IPS DF 6.9 (cell line): ENCODE measurements around the gene M6PR.
"Not testable (repeated sequence)": the region's sequence is repeated elsewhere in the genome, so short reads cannot be mapped to it uniquely, and the experiment has no call there.

Source experiments
- DNase-seq: peaks from one replicate; pipeline ENCODE4 v3.0.0-alpha.2; 2013; ENCODE audit warnings: low read depth, low spot score
- H3K27ac ChIP-seq: one replicate; pipeline ENCODE4 v1.5.1; 2013; ENCODE audit warnings: low read length, control low read depth
- H3K27me3 ChIP-seq: 2 replicates; pipeline ENCODE4 v1.6.1; 2013; ENCODE audit warnings: mild to moderate bottlenecking, low read length; ENCODE audit not compliant: control insufficient read depth, insufficient read depth
- H3K36me3 ChIP-seq: 2 replicates; pipeline ENCODE4 v1.6.1; 2013; ENCODE audit warnings: low read length; ENCODE audit not compliant: control insufficient read depth, insufficient read depth
- H3K4me1 ChIP-seq: 2 replicates; pipeline ENCODE4 v1.6.1; 2013; ENCODE audit warnings: low read length; ENCODE audit not compliant: control insufficient read depth, insufficient read depth
- H3K4me3 ChIP-seq: 2 replicates; pipeline ENCODE4 v1.5.1; 2013; ENCODE audit warnings: mild to moderate bottlenecking, low read length
- H3K9me3 ChIP-seq: 2 replicates; pipeline ENCODE4 v1.6.1; 2013; ENCODE audit warnings: low read length, inconsistent platforms; ENCODE audit not compliant: control insufficient read depth, insufficient read depth
- WGBS: extraction: QIAGEN DNeasy Blood & Tissue Kit; methylation state at CpG from one replicate; pipeline ENCODE4 v1.1.7; 2013; ENCODE audit warnings: mixed read lengths, missing lambda C conversion rate; ENCODE audit not compliant: insufficient read length, insufficient coverage; 5-methylcytosine and 5-hydroxymethylcytosine counted together

Gene M6PR

GRCh38 chr12:8912914-8913313 is 36.5 kb downstream of the M6PR start:
- Histone ChIP-seq H3K36me3 (0 out of 2 replicates have a peak, but pooled peaks cover 3% of the 10 kb centered on the region), H3K4me1 (peaks cover 4% of the 10 kb centered on the region; the same call in 1 of the 2 replicates), H3K27me3 (no peaks in the 10 kb centered on the region), H3K4me3 (no peak overlapping the region; the same call in 1 of the 2 replicates), H3K27ac (peak overlapping the region; percentile 93), H3K9me3 (no peaks in the 10 kb centered on the region)
- WGBS = no CpG with 5 or more reads among the region's 9 CpGs
- no peak for DNase-seq

DNA sequence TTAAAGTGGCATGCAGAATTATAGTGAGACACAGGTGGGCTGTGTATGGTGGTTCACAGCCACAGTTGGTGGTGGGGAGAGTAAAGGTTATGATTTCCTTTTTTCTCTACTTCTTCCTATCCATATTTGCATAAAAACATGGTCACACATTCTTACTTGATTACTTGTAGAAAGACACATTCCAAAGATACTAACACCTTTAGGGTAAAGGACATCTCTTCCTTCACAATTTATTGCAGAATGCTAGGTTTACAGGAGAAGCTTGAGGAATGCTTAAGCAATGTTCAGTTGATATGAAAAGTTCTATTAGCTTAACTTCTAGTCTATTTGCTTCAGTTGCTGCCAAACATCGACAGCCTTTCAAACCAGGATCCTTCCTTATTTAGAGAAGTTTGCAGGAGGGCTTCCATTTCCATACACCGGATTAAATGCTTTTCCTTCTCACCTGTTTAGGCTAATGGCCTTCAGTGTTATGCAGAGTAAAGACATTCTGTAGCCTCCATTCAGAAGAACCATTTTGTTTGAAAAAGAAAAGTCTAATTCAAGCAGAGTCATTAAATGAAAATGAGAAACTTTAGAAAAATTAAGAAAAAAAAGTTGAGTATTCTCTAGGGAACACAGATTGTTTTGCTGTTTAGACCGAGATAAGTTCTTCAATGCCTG is 37.7 kb downstream of the M6PR start:
- peak overlapping the region; percentile 92 for H3K27ac ChIP-seq
- H3K4me1 ChIP-seq = peaks cover 6% of the 10 kb centered on the region
- no peak overlapping the region for H3K4me3 ChIP-seq
- H3K36me3 ChIP-seq = no peaks in the 10 kb centered on the region
- H3K27me3 ChIP-seq = no peaks in the 10 kb centered on the region
- no peak for DNase-seq
- no CpG with 5 or more reads among the region's 3 CpGs for WGBS
- H3K9me3 ChIP-seq = no peaks in the 10 kb centered on the region

DNA sequence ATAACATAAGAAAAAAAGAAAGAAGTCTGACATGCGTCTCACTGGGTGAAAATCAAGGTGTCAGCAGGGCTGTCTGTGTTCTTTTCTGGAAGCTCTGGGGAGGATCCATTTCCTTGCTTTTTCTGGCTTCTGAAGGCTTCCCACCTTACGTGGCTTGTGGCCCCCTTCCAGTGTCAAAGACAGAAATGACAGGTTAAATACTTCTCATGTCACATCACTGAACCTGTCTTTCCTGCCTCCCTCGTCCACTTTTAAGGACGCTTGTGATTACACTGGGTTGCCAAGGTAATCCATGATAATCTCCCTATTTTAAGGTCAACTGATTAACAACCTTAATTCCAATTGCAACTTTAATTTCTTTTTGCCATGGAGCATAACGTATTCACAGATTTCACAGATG is 39.7 kb downstream of the M6PR start:
- WGBS = no CpG with 5 or more reads among the region's 5 CpGs
- Histone ChIP-seq H3K4me1 (peaks cover 6% of the 10 kb centered on the region), H3K27me3 (no peaks in the 10 kb centered on the region), H3K4me3 (no peak overlapping the region), H3K27ac (peak overlapping the region; percentile 85), H3K36me3 (no peaks in the 10 kb centered on the region), H3K9me3 (no peaks in the 10 kb centered on the region)
- DNase-seq = no peak

DNA sequence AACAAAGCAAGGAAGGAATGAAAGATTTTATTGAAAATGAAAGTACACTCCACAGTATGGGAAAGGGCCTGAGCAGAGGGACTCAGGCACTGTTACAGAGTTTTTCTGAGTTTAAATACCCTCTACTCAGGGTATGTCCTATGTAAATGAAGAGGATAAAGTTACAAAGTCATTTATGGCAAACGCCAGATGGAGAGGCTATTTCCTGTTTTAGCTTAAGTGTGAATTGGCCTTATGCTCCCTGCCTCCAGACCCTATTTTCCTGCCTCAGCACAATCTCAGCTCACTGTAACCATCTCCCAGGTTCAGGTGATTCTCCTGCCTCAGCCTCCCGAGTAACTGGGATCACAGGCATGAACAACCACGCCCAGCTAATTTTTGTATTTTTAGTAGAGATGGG is 41.9 kb downstream of the M6PR start:
- H3K27ac ChIP-seq = peak overlapping the region; percentile 69
- no peaks in the 10 kb centered on the region for H3K27me3 ChIP-seq
- peaks cover 6% of the 10 kb centered on the region for H3K4me1 ChIP-seq
- WGBS = no CpG with 5 or more reads among the region's 3 CpGs
- H3K4me3 ChIP-seq = no peak overlapping the region
- H3K9me3 ChIP-seq = no peaks in the 10 kb centered on the region
- no peak for DNase-seq
- no peaks in the 10 kb centered on the region for H3K36me3 ChIP-seq

DNA sequence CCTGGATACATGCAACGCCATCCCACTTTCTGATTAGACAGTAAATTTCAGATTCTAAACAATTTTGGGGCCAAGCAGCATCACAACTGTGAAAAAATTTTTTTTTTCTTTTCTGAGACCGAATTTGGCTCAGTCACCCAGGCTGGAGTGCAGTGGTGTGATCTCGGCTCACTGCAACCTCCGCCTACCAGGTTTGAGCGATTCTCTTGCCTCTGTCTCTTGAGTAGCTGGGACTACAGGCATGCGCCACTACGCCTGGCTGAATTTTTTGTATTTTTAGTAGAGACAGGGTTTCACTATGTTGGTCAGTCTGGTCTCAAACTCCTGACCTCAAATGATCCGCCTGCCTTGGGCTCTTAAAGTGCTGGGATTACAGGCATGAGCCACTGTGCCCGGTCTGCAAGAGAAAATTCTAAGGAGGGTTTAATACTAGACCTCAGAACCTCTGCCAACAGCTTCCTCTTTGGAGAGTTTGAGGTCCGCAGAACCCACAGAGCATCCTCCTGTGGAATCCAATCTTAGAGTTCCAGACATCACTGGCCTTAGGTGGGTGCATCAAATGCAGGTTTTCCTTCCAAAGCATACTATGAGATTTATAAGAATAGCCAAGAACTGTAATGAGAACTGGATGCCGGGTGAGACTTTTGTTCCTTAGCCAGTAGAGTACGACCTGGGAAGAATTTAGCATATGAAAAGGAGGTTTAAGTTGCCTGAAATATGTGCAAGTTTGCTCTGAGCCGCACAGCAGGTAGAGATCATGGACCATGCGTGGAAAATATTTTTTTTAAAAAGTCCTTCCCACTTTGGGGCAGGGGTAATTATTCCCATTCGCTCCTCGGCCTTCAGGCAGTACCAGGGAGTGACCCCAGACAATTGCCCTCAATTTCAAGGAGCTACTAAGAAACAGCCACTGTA is 42.9 kb downstream of the M6PR start:
- no CpG with 5 or more reads among the region's 16 CpGs for WGBS
- Histone ChIP-seq H3K9me3 (no peaks in the 10 kb centered on the region), H3K4me3 (no peak overlapping the region), H3K27me3 (no peaks in the 10 kb centered on the region), H3K36me3 (no peaks in the 10 kb centered on the region), H3K27ac (peak overlapping the region; percentile 69), H3K4me1 (peaks cover 6% of the 10 kb centered on the region)
- DNase-seq = no peak

- H3K27ac ChIP-seq = no peak overlapping the region
- no peak overlapping the region for H3K4me3 ChIP-seq
- H3K9me3 ChIP-seq = no peaks in the 10 kb centered on the region
- no peak for DNase-seq
- peaks cover 5% of the 10 kb centered on the region for H3K4me1 ChIP-seq
- H3K36me3 ChIP-seq = no peaks in the 10 kb centered on the region
- no CpG with 5 or more reads among the region's 10 CpGs for WGBS
- H3K27me3 ChIP-seq = no peaks in the 10 kb centered on the region
These were observed 43.9 kb downstream of the M6PR start for GRCh38 chr12:8905546-8905945.

DNA sequence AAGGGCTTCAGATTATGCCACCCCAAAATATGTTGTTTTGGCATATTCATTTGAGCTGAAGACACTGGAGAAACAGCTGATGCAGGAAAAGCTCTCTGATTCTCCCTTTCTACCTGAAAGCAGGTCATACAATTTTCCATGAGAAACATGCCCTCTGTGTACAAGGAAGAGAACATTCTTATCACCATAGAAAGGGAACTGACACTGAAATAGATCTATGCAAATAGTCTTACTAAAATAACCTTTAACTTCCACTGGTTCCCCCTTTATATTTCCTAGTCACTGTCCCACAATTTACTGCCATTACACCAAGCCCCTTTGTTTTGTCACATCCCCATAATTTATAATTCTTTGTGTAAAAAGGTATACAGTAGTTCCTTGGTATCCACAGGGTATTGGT is 44.8 kb downstream of the M6PR start:
- no peak overlapping the region for H3K27ac ChIP-seq
- DNase-seq = no peak
- no peak overlapping the region for H3K4me3 ChIP-seq
- no peaks in the 10 kb centered on the region for H3K9me3 ChIP-seq
- H3K36me3 ChIP-seq = no peaks in the 10 kb centered on the region
- H3K4me1 ChIP-seq = peaks cover 3% of the 10 kb centered on the region
- H3K27me3 ChIP-seq = no peaks in the 10 kb centered on the region

- Histone ChIP-seq H3K36me3 (no peaks in the 10 kb centered on the region), H3K4me3 (no peak overlapping the region), H3K27ac (no peak overlapping the region), H3K9me3 (no peaks in the 10 kb centered on the region), H3K27me3 (no peaks in the 10 kb centered on the region), H3K4me1 (peaks cover 2% of the 10 kb centered on the region)
- WGBS = no CpG with 5 or more reads among the region's 3 CpGs
- DNase-seq = no peak
These were observed 45.8 kb downstream of the M6PR start for GRCh38 chr12:8903646-8904045.

GRCh38 chr12:8902703-8903102 is 46.7 kb downstream of the M6PR start:
- not testable (repeated sequence) for H3K36me3 ChIP-seq, H3K4me1 ChIP-seq, DNase-seq, H3K9me3 ChIP-seq, H3K27ac ChIP-seq, H3K4me3 ChIP-seq, H3K27me3 ChIP-seq
- no CpG with 5 or more reads among the region's 5 CpGs for WGBS

- no CpG with 5 or more reads among the region's 6 CpGs for WGBS
- Histone ChIP-seq H3K27me3 (no peaks in the 10 kb centered on the region), H3K27ac (no peak overlapping the region), H3K4me3 (no peak overlapping the region), H3K9me3 (no peaks in the 10 kb centered on the region; the same call in 1 of the 2 replicates), H3K36me3 (no peaks in the 10 kb centered on the region), H3K4me1 (no peaks in the 10 kb centered on the region)
- DNase-seq = no peak
These were observed 49.6 kb downstream of the M6PR start for GRCh38 chr12:8899830-8900229.
